HG03342 (cell line): ENCODE results near the gene INHBC.
"Not testable (repeated sequence)": the region's sequence is repeated elsewhere in the genome, so short reads cannot be mapped to it uniquely, and the experiment has no call there.

Experiments used
- ATAC-seq: cut with Tn5 transposase; IDR thresholded peaks from one replicate; pipeline ENCODE4 v1.9.1; 2021; ENCODE audit warnings: mild to moderate bottlenecking, moderate library complexity; ENCODE audit not compliant: unreplicated experiment

Gene INHBC

GRCh38 chr12:57434517-57435223, at the start of gene INHBC:
Gene INHBC (plus strand): TSS chr12:57434784. CDS start chr12:57434887, 103 bp downstream.
- no peak for ATAC-seq

GRCh38 chr12:57385586-57385985, 49.0 kb upstream of the INHBC start:
- no peak for ATAC-seq

- no peak for ATAC-seq
Observed at GRCh38 chr12:57386187-57386720, 48.3 kb upstream of the INHBC start.

- no peak for ATAC-seq
Observed at GRCh38 chr12:57388425-57388824, 46.2 kb upstream of the INHBC start.

- no peak for ATAC-seq
Observed at GRCh38 chr12:57389033-57389432, 45.6 kb upstream of the INHBC start.

- no peak for ATAC-seq
Observed at GRCh38 chr12:57390174-57390573, 44.4 kb upstream of the INHBC start.

- no peak for ATAC-seq
Observed at GRCh38 chr12:57395121-57395520, 39.5 kb upstream of the INHBC start.

GRCh38 chr12:57397441-57397840, 37.1 kb upstream of the INHBC start:
- ATAC-seq = no peak

GRCh38 chr12:57399718-57400463, 34.7 kb upstream of the INHBC start:
- ATAC-seq = not testable (repeated sequence)

- ATAC-seq = no peak
Observed at GRCh38 chr12:57401165-57401564, 33.4 kb upstream of the INHBC start.

- not testable (repeated sequence) for ATAC-seq
Observed at GRCh38 chr12:57402156-57402555, 32.4 kb upstream of the INHBC start.

- ATAC-seq = no peak
Observed at GRCh38 chr12:57404966-57405640, 29.5 kb upstream of the INHBC start.

GRCh38 chr12:57410534-57410933, 24.1 kb upstream of the INHBC start:
- no peak for ATAC-seq

GRCh38 chr12:57414160-57414559, 20.4 kb upstream of the INHBC start:
- ATAC-seq = not testable (repeated sequence)

- ATAC-seq = no peak
Observed at GRCh38 chr12:57415088-57415487, 19.5 kb upstream of the INHBC start.

GRCh38 chr12:57416039-57416996, 18.3 kb upstream of the INHBC start:
- ATAC-seq = no peak

GRCh38 chr12:57418255-57418654, 16.3 kb upstream of the INHBC start:
- ATAC-seq = no peak

GRCh38 chr12:57419495-57419894, 15.1 kb upstream of the INHBC start:
- no peak for ATAC-seq

- ATAC-seq = no peak
Observed at GRCh38 chr12:57420482-57420881, 14.1 kb upstream of the INHBC start.

GRCh38 chr12:57426948-57427347, 7.6 kb upstream of the INHBC start:
- not testable (repeated sequence) for ATAC-seq
